ENCODE measurements around the gene LAPTM5. TPM values are rescaled to one million over a fixed set of nuclear protein-coding genes. Genes with fewer than 3 reads are reported as not detected.

LAPTM5 gene
- total RNA-seq, 1 donor from 2014 or later = 111 TPM

DNA sequence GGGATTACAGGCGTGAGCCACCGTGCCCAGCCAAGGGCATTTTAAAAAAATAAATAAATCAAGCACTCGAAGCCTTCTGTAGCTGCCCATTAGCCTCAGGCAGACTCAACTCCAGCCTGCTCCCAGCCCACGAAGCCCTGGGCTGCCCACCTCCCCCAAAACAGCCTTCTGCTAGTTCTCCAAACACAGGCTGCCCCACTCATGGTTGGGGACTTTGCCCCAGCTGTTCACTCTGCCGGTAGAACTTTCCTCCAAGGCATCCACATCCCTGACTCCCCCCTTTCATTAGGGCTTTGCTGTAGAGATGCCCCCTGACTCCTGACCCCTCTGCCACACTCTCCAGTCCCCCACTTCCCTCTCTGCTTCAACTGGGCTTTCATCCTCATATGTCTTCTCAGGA is 29.7 kb upstream of the LAPTM5 start:
- DNase-seq (ENCODE audit: low spot score) = no peak

DNA sequence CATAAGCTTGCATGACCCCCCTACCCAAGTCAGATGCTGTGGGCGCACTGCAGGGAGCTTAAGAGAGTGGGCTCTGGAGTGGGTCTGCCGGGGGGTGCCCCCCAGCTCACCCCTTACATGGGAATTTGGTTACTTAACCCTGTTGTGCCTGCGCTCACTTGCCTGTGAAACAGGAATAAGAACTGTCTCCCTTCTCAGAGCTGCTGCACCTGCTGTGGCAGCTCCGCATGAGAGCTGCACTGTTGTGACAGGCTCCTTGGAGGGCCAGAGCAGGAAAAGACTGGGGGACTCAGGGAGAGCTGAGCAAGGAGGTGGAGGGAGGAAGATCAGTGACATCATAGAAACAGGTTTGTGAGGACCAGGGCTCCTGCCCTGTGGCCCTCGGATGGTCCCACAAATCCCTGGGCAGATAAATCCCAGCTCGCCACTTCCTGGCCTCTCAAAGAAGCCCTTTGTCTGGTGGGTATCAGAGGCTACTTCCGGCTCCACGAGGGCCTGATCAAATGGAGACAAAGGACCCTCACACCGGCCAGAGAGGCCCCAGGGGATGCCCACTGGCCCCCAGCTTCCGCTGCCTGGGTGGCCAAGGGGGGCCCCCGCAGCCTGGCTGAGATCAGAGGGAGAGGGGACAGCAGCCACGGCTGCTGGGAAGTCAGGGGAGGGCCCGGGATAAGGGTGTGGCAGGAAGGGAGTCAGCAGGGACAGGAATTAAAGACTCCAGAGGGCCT is 28.9 kb upstream of the LAPTM5 start:
- DNase-seq (ENCODE audit: low spot score) = no peak

DNA sequence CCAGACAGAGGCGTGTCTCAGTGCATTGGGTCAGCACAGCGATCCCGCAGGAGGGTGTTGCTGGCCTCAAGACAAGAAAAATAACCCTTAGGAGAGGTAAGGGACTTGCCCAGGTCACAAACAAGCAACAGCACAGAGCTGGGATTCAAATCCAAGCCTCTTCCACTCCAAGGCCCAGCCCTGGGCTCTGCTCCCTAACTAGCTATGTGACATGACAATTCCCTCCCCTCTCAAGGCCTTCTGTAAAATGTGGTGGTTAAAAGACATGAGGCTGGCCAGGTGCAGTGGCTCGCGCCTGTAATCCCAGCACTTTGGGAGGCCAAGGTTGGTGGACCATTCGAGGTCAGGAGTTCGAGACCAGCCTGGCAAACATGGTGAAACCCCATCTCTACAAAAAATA is 28.1 kb upstream of the LAPTM5 start:
- no peak for DNase-seq (ENCODE audit: low spot score)

DNA sequence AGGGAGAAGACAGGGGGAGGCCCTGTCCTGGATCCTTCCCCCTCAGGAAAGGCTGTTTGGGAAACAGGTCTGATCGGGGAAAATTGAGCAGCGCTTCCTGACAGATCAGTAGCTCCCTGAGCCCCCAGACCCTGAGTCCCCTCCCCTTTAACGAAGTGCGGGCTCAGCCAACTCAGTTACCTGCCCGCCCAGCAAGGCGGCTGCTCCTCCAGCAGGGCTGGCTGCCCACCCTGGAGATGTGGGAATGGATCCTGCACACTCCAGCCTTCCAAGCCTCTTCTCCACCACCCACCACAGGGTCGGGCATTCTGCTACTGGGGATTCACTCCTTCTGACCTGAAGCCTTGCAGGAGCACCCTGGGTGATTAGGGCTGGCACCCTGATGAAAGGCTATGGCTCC is 27.6 kb upstream of the LAPTM5 start:
- no peak for DNase-seq (ENCODE audit: low spot score)

DNA sequence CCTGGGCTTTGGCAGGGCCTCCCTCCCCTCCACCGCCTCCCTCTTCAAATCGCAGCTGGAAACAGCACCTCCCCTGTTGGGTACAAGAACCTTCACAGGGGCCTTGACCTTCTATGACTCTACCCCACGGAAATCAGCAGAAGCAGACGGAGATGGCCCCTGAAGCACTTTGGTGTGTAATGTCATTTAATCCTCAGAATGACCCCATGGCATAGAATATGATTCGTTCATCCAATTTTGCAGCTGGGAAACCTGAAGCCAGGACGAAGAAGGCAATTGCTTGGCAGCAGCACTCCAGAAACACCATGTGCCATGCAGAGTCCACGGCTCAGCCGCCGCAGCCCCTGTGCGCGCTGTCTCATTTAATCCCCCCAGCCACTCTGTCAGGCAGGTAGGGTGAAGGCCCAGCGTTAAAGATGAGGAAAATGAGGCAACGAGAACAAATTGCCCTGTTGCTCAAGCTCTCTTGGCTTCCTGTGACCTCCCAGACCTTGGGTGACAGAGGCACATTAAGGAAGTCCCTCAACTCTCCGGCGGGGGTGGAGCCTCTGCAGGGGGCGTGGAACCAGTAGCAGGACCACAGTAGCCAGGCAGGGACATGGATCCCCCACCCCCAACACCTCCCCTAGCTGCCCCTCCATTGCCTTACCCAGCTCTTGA is 25.8 kb upstream of the LAPTM5 start:
- no peak for DNase-seq (ENCODE audit: low spot score)

DNA sequence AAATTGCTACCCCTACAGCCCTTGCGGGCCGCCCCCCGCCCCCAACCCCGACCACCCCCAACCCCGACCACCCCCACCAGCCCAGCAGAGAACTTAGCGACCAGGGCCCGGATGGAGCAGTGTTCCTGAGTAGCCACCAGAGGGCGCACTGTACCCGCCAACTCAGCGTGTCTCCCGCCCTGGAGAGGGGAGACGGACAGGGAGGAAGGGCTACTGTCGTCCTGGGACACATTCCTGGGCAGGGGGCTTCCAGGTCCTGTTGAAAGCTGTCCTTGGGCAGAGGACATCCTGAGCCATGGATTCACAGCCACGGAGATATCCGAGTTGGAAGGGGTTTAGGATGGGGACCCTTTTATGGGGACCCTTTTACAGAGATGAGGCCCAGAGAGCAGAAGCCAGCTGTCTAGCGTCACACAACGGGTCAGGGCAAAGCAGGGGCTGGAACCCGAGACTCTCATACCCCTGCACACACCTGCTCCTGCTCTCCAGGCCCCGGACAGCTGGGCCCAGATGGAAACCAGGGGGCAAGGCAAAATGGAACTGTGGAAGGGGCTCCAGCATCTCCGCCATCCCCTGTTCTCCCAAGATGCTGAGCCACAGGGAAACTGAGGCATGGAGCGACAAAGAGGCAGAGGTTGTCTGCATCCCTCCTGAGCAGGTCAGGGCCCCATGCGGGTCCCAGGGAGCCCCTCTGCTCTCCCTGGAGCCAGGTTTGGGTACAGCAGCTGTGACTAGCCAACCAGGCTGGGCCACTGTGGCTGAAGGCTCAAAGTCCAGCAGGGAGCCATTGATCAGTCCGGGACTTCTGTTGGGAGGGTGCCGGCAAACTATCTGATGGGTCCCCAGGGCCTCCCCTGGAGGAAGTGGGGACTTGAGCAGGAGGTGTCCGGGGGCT is 25.0 kb upstream of the LAPTM5 start:
- DNase-seq (ENCODE audit: low spot score) = peak; percentile 77

DNA sequence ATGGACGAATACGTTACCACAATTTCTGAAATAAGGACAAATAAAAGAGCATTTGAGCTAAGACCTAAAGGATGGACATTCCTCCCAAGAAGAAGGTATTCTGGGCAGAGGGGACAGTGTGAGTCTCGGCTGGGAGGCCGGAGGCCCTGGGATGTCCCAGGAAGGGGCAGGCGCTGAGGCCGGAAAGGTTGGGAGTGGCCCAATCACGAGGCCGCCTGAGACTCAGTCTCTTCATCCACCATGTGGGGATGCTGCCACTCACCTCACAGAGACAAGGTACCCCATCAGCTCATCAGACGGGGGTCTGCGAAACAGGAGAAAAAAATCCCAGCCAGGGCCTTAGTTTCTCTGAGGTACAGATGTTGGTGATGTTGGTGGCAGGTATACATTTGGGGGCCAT is 24.3 kb upstream of the LAPTM5 start:
- DNase-seq (ENCODE audit: low spot score) = no peak

DNA sequence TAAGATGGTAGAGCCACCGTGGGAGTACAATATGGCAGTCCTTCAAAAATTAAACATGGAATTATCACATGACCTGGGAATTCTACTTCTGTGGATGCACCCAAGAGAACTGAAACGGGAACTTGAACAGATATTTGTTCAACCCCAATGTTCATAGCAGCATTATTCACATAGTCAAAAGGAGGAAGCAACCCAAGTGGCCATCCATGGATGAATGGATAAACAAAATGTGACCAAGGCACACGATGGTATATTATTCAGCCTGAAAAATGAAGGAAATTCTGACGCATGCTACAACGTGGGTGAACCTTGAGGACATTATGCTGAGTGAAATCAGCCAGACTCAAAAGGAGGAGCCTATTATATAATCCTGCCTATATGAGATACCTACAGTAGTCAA is 22.8 kb upstream of the LAPTM5 start:
- no peak for DNase-seq (ENCODE audit: low spot score)

DNA sequence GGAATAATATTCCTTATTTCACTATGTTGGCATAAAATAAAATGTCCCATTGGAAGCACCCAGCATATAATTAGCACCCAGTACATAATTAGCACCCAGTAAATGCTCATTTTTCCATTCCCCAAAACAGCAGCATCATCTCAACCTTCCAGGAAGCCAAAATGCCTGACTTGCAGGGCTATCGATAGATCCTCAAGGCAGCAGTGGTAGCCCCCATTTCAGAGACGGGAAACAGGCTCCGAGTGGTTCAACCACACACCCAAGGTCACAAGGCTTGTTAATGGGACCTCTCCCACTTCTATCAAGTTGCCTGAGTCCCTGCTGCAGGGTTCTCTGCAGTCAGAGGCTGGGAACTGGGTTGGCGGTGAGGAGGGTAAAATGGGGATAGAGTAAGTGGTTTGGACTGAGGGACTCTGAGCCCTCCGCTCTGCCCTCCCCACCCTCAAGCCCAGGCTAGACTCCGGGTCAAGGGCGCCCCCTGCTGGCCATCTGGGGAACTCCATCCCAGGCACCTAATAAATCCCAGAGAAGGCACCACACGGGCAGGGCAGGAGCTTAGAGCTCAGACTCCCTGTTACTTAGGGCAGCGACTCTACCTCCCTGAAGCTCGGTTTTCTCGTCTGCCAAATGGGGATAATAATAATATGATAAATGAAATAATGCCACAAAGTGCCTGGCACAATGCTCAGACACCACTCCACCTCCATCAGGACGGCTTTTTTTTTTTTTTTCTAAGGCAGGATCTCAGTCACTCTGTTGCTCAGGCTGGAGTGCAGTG is 21.9 kb upstream of the LAPTM5 start:
- DNase-seq (ENCODE audit: low spot score) = peak; percentile 86

DNA sequence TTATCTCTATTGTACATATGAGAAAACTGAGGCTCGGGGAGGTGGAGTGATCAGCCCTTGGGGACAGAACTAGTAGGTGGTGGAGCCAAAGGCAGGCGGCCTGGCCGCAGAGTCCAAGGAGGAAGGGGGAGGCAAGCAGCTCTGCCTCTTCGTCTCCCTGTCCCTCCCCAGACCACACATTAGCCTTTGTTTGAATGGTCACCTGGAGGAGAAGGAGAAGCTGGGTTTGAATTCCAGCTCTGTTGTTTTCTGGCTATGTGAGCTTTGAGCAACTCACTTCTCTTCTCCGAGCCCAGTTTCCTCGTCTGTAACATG is 21.4 kb upstream of the LAPTM5 start:
- no peak for DNase-seq (ENCODE audit: low spot score)

DNA sequence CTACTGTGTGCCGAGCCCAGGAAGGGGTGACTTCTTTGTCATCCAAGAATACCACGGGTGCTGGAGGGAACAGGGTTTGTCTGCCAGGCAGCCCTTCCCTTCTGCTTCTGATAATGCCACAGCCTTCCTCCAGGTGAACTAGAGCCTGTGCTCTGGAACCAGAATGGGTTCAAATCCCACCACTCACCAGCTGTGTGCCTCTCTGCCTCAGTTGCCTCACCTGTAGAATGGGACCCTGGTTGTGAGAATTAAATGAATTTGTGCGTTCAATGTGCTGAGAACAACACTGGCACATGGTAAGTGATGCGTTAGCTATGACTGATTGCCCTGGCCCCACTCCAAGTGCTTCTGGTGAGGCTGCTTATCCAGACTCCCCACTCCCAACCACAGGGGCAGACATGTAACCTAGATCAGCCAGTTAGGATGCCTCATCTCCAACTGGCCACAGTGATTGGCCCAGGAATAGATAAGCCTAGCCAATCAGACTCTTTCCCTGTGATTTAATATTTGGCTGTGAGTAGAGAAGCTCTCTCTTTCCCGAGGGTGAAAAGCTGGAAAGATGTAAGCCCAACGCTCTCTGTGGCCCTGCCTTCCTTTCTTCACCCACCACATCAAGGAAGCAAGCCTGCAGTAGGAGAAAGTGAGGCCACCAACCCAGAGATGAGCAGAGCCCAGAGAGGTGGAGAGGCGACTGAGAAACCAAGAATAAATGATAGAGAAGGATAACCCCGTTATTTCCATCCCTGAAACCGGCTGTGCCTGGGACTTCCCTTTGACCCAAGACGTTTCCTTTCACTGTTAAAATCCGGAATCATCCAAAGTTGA is 20.8 kb upstream of the LAPTM5 start:
- peak; percentile 54 for DNase-seq (ENCODE audit: low spot score)

DNA sequence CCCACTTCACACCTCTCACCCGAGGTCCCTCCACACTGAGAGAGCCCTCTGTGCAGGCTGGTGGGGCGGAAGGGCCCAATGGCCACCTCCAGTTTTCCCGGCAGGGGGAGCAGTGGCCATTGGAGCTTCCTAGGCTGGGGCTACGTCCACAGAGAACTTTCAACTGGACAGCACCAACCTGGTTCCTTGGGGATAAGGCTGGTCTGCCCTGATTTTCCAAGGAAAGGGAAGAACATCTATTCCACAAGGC is 20.3 kb upstream of the LAPTM5 start:
- DNase-seq (ENCODE audit: low spot score) = no peak

DNA sequence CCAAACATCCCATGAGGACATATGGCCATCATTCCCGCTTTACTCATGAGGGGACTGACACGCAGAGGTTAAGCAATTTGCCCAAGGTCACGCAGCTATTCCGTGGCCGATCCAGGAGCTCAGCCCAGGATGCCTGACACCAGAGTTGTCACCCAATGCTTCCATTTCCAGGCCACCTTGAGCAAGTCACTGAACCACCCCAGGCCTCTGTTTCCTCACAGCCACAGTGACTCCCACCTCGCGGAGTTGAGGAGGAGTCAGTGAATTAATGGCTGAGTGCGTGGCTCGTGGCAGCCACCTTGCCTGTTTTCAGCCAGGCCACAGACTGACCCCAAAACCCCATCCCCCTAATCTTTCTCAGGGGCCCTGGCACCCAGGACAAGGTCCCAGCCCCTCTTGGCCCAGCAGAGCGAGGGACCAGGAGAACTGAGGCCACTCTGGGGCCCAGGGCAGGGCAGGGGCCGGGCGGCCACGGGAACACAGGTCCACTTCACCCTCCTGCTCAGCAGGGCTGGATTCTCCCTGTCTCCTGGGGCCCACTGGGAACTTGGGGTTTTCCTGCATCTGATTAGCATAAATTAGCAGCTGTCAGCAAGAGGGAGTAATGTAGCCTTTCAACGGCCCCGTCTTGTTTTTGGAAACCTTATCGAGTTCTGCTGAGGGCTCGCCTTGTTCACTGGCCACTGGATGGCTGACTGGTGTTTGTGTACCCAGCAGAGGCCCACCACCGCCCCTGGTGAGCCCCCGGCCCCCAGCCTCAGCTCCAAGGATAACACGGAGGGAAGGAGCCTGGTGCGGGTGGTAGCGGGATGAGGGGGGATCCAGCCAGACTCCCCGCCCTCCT is 19.7 kb upstream of the LAPTM5 start:
- no peak for DNase-seq (ENCODE audit: low spot score)

DNA sequence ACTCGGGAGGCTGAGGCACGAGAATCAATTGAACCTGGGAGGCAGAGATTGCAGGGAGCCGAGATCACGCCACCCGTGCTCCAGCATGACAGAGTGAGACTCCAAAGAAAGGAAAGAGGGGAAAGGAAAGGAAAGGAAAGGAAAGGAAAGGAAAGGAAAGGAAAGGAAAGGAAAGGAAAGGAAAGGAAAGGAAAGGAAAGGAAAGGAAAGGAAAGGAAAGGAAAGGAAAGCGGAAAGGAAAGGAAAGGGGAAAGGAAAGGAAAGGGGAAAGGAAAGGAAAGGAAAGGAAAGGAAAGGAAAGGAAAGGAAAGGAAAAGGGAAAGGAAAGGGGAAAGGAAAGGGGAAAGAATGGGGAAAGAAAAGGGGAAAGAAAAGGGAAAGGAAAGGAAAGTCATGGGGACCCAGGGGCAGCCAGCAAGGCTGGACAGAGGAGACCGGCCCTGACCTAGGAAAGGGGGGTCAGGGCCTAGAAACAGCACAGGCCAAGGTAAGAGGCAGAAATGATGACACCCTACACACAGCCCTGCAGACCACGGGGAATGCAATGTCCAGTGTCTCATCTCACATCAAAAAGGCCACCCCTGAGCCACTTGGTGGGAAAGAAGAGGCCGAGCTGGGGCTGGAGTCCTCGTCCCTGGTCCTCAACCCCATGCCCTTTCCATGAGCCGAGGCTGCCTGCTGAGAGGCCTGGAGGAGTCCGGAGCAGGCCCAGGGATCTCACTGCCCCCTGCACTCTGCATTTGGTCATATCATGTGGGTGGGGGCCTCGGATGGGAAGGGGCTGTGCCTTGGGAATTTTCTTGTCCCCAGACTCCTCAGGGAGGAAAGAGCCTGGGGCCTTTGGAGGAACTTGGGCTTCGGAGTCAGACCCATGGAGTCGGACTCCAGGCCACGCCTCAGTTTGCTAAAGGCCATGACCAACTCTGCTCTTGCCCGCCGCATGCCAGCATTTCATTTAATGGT is 18.8 kb upstream of the LAPTM5 start:
- no peak for DNase-seq (ENCODE audit: low spot score)

DNA sequence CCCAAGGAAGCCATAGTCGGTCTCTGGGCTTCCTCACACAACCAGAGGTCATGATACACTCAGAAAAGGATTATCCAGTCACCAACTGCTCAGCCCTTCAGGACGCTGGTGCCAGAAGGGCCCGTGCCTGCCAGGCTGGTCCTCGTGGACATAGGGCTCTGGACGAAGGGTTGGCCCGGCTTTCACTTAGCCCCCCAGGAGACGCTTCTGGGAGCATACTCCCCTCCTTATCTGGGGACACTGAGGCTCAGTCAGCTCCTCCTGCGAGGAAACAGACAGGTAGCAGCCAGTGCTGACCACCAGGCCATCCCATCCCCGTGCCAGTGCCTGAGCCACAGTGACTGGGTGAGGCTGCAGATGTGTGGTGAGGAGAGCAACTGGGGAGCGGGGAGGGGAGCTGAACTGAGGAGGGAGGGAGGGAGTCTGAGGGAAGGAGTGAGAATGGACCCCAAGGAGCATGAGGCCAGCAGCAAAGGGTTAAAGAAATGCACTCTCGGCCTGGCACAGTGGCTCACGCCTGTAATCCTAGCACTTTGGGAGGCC is 17.9 kb upstream of the LAPTM5 start:
- no peak for DNase-seq (ENCODE audit: low spot score)

DNA sequence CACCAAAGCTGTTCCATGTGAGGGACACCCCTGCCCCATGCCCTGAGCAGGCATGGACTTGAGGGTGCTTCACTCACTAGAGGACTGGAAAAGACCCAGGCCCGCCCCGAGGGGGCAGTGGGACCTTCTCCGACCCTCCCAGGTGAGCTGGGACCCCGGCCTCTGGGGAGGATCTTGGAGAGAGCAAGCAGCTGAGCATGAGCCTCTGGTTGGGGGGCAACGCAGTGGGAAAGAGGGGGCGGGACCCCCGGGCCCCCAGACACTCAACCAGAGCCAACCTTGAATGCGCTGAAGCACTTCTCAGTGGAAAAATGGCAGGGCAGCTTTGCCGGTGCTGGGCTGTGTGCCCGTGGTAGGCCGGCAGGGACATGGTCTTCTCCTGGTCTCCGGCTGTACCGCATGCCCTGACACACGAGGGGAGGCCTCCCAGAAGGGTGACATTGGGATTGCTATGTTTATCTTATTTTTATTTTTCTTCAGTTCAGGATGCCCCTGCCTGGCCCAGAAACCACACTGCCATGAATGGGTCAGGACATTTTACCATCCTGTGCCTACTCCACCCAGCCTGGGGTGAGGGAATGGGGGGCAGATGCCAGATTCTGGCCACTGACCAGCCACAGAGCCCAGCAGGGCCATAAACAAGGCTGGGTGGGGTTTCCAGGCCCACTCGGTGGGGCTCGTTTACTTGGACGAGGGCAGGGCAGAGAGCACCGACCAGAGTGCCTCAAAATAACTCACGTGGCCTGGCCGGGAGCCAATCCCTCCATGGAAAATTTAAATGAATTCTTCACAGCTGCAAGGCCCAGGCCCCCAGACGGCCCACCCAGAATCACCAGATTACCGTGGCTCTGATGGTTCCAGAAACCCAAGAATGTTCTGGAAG is 17.2 kb upstream of the LAPTM5 start:
- no peak for DNase-seq (ENCODE audit: low spot score)

DNA sequence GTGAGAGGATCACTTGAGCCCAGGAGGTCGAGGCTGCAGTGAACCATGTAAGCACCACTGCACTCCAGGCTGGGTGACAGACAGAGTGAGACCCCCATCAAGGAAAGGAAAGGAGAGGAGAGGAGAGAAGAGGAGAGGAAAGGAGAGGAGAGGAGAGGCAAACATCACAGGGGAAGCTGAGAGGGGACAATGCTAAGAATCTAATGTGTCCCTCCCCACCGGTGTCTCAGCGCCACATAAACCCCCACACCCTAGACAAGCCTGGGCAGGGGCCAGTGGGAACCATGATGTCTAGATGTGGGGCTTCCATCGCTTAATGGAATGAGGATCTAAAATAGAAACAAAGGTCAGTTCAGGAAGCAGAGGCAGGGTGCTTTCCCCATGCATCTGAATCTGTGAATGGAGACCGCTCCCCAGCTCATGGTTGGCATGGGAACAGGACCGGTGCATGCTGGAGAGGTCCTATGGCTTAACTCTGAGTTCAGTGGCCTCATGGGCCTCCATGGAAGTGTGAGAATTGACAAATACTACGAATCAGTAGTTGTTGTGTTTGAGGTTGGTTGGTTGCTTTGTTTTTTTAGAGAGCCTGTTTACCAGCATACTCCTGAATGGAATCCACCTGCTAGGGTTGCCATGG is 16.3 kb upstream of the LAPTM5 start:
- no peak for DNase-seq (ENCODE audit: low spot score)

DNA sequence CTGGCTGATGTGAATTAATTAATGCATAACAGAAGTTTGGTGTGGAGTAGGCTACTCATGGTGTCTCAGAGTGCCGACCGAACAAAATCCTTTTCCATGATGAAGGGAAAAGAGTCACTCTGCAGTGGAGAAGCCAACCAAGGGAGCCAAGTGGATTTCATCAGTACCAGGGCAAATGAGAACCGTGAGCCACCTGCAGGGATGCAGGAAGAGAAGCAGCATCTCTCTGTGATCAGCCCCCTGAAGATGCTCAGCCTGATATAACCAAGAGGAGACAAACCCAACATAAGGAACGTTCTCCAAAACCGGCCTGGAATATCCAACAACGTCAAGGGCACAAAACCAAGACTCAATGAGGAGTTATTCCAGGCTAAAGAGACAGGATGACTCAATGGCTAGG is 13.4 kb upstream of the LAPTM5 start:
- no peak for DNase-seq (ENCODE audit: low spot score)

Data from mucosa of gallbladder (tissue), 1 donor.